IPS DF 6.9 (cell line): ENCODE data around the gene CDS2.
"Not testable (repeated sequence)": the region's sequence is repeated elsewhere in the genome, so short reads cannot be mapped to it uniquely, and the experiment has no call there.

ENCODE experiments used
- DNase-seq: peaks from one replicate; pipeline ENCODE4 v3.0.0-alpha.2; 2013; ENCODE audit warnings: low read depth, low spot score
- H3K27ac ChIP-seq: one replicate; pipeline ENCODE4 v1.5.1; 2013; ENCODE audit warnings: low read length, control low read depth
- H3K27me3 ChIP-seq: 2 replicates; pipeline ENCODE4 v1.6.1; 2013; ENCODE audit warnings: mild to moderate bottlenecking, low read length; ENCODE audit not compliant: control insufficient read depth, insufficient read depth
- H3K36me3 ChIP-seq: 2 replicates; pipeline ENCODE4 v1.6.1; 2013; ENCODE audit warnings: low read length; ENCODE audit not compliant: control insufficient read depth, insufficient read depth
- H3K4me1 ChIP-seq: 2 replicates; pipeline ENCODE4 v1.6.1; 2013; ENCODE audit warnings: low read length; ENCODE audit not compliant: control insufficient read depth, insufficient read depth
- H3K4me3 ChIP-seq: 2 replicates; pipeline ENCODE4 v1.5.1; 2013; ENCODE audit warnings: mild to moderate bottlenecking, low read length
- H3K9me3 ChIP-seq: 2 replicates; pipeline ENCODE4 v1.6.1; 2013; ENCODE audit warnings: low read length, inconsistent platforms; ENCODE audit not compliant: control insufficient read depth, insufficient read depth
- WGBS: extraction: QIAGEN DNeasy Blood & Tissue Kit; methylation state at CpG from one replicate; pipeline ENCODE4 v1.1.7; 2013; ENCODE audit warnings: mixed read lengths, missing lambda C conversion rate; ENCODE audit not compliant: insufficient read length, insufficient coverage; 5-methylcytosine and 5-hydroxymethylcytosine counted together

Gene CDS2

DNA sequence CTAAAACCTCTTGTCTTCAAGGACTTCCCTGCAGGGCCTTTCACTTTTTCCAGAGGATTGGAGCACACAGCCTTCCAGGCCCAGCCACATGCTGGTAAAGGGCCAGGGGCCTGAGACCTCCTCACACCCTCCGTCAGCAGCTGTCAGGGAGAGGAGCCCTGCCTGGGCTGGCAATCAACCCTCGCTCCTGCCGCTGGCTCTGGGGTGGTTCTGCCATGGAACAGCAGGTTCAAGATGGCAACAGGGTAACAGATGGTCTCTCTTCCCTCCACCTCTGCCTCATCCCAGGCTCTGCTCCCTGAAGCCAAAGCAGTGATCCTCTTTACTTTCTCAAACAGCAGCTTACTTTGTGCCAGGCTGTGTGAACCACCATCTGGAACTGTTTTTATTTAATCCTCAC is 30.9 kb upstream of the CDS2 start:
- H3K36me3 ChIP-seq = peaks cover 7% of the 10 kb centered on the region
- no peak overlapping the region for H3K27ac ChIP-seq
- H3K4me1 ChIP-seq = no peaks in the 10 kb centered on the region
- DNase-seq = no peak
- H3K4me3 ChIP-seq = no peak overlapping the region
- whole genome bisulfite sequencing = no CpG with 5 or more reads among the region's 3 CpGs
- H3K9me3 ChIP-seq = no peaks in the 10 kb centered on the region
- H3K27me3 ChIP-seq = no peaks in the 10 kb centered on the region

DNA sequence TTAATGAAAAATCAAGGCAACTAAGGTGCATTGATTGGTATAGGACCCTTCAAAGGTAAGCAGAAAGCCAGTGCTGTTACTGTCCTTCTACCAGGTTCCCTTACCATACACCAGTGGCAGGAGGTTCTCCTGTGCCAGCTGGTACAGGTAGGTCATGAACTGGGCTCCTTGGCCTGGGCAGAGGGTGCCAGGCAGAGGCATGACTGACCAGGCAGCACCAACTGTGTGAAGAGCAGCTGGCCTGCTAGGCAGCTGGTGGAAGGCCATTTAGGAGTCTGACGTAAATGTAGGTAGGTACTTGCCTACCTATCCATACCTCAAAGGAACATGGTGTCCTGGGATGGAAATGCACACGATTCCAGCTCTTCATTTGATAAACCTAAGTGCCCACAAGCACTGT is 30.3 kb upstream of the CDS2 start:
- Histone ChIP-seq H3K4me3 (no peak overlapping the region), H3K4me1 (no peaks in the 10 kb centered on the region), H3K36me3 (peaks cover 7% of the 10 kb centered on the region), H3K9me3 (no peaks in the 10 kb centered on the region), H3K27me3 (no peaks in the 10 kb centered on the region), H3K27ac (no peak overlapping the region)
- no CpG with 5 or more reads among the region's 2 CpGs for WGBS
- no peak for DNase-seq

- H3K4me1 ChIP-seq, H3K27me3 ChIP-seq, DNase-seq, H3K27ac ChIP-seq, H3K4me3 ChIP-seq, H3K9me3 ChIP-seq: not testable (repeated sequence)
- WGBS = no CpG with 5 or more reads among the region's 1 CpG
- peaks cover 15% of the 10 kb centered on the region for H3K36me3 ChIP-seq
Measured at GRCh38 chr20:5099009-5099408, 27.8 kb upstream of the CDS2 start.

GRCh38 chr20:5099909-5100308 is 26.9 kb upstream of the CDS2 start:
- H3K36me3 ChIP-seq = peaks cover 15% of the 10 kb centered on the region
- DNase-seq, H3K4me1 ChIP-seq, H3K4me3 ChIP-seq, H3K9me3 ChIP-seq, H3K27ac ChIP-seq, H3K27me3 ChIP-seq: not testable (repeated sequence)
- WGBS = no CpG with 5 or more reads among the region's 3 CpGs

- Histone ChIP-seq H3K27me3 (no peaks in the 10 kb centered on the region), H3K4me3 (no peak overlapping the region), H3K36me3 (peaks cover 17% of the 10 kb centered on the region), H3K27ac (no peak overlapping the region), H3K4me1 (no peaks in the 10 kb centered on the region), H3K9me3 (no peaks in the 10 kb centered on the region)
- peak; percentile 29 for DNase-seq
- no CpG with 5 or more reads among the region's 9 CpGs for WGBS
Measured at GRCh38 chr20:5100684-5101347, 26.0 kb upstream of the CDS2 start.

- Histone ChIP-seq H3K4me3 (no peak overlapping the region), H3K27me3 (no peaks in the 10 kb centered on the region), H3K36me3 (peaks cover 11% of the 10 kb centered on the region; the same call in 1 of the 2 replicates), H3K27ac (no peak overlapping the region), H3K9me3 (no peaks in the 10 kb centered on the region), H3K4me1 (no peaks in the 10 kb centered on the region)
- no CpG with 5 or more reads among the region's 2 CpGs for WGBS
- no peak for DNase-seq
Measured at GRCh38 chr20:5104479-5104878, 22.3 kb upstream of the CDS2 start.

GRCh38 chr20:5109276-5109675 is 17.5 kb upstream of the CDS2 start:
- no peak overlapping the region for H3K27ac ChIP-seq
- no peaks in the 10 kb centered on the region for H3K27me3 ChIP-seq
- H3K4me3 ChIP-seq = no peak overlapping the region
- no peak for DNase-seq
- no peaks in the 10 kb centered on the region for H3K4me1 ChIP-seq
- WGBS = no CpG with 5 or more reads among the region's 5 CpGs
- peaks cover 6% of the 10 kb centered on the region; the same call in 1 of the 2 replicates for H3K36me3 ChIP-seq
- no peaks in the 10 kb centered on the region for H3K9me3 ChIP-seq

DNA sequence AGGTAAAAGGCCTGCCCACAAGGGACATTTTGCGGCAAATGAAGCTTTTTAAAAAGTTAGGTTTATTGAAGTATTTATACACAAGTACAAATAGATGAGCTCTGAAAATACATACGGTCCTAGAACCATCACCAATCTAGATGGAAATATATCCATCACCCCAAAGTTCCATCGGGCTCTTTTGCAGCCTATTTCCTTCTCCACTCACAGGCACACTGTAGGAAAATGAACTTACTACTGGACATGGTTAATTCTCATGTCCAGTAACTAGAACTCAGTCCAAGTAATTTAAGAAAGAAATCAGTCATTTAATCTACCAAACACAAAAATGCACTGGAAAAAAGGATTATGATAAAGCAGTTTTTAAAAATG is 13.2 kb upstream of the CDS2 start:
- peak overlapping the region; percentile 96; the same call in 1 of the 2 replicates for H3K4me3 ChIP-seq
- no peaks in the 10 kb centered on the region for H3K4me1 ChIP-seq
- no peak for DNase-seq
- H3K27ac ChIP-seq = no peak overlapping the region
- H3K9me3 ChIP-seq = no peaks in the 10 kb centered on the region
- WGBS = no CpG with 5 or more reads among the region's 3 CpGs
- no peaks in the 10 kb centered on the region for H3K27me3 ChIP-seq
- H3K36me3 ChIP-seq = peaks cover 15% of the 10 kb centered on the region

GRCh38 chr20:5114403-5114802 is 12.4 kb upstream of the CDS2 start:
- Histone ChIP-seq H3K9me3 (no peaks in the 10 kb centered on the region), H3K4me3 (no peak overlapping the region), H3K27me3 (no peaks in the 10 kb centered on the region), H3K36me3 (peaks cover 15% of the 10 kb centered on the region), H3K27ac (no peak overlapping the region), H3K4me1 (no peaks in the 10 kb centered on the region)
- DNase-seq = no peak
- WGBS = no CpG with 5 or more reads among the region's 3 CpGs

GRCh38 chr20:5116875-5117274 is 9.9 kb upstream of the CDS2 start:
- Histone ChIP-seq H3K4me1 (no peaks in the 10 kb centered on the region), H3K27me3 (no peaks in the 10 kb centered on the region), H3K9me3 (no peaks in the 10 kb centered on the region), H3K27ac (no peak overlapping the region), H3K36me3 (peaks cover 15% of the 10 kb centered on the region), H3K4me3 (no peak overlapping the region)
- WGBS = no CpG with 5 or more reads among the region's 3 CpGs
- DNase-seq = no peak
